Hepatocyte (in vitro differentiated cells): Measurements from ENCODE around the gene OR5D16. TPM values are rescaled to one million over a fixed set of nuclear protein-coding genes. Genes with fewer than 3 reads are reported as not detected.
"Not testable (repeated sequence)": the region's sequence is repeated elsewhere in the genome, so short reads cannot be mapped to it uniquely, and the experiment has no call there.

Experiments used
- DNase-seq: peaks from one replicate; pipeline ENCODE4 v3.0.0-alpha.2; 2016; ENCODE audit warnings: low spot score
- H2AFZ ChIP-seq: fragments of 200-600 bp; sonication (generic); 2 replicates; pipeline ENCODE4 v1.6.0; 2016; ENCODE audit warnings: antibody characterized with exemption, mild to moderate bottlenecking
- H3K27ac ChIP-seq: fragments of 200-600 bp; sonication (generic); 2 replicates; pipeline ENCODE4 v1.5.1; 2016; ENCODE audit warnings: mild to moderate bottlenecking
- H3K27me3 ChIP-seq: fragments of 200-600 bp; sonication (generic); 2 replicates; pipeline ENCODE4 v1.6.1; 2016
- H3K36me3 ChIP-seq: fragments of 200-600 bp; sonication (generic); replicated peaks from 2 replicates; pipeline ENCODE4 v1.5.1; 2016; ENCODE audit warnings: low read depth; ENCODE audit not compliant: insufficient read depth
- H3K4me1 ChIP-seq: fragments of 200-600 bp; sonication (generic); 2 replicates; pipeline ENCODE4 v1.5.1; 2016; ENCODE audit warnings: mild to moderate bottlenecking, moderate library complexity; ENCODE audit not compliant: insufficient read depth
- H3K4me2 ChIP-seq: fragments of 200-600 bp; sonication (generic); 2 replicates; pipeline ENCODE4 v1.6.0; 2016
- H3K4me3 ChIP-seq: fragments of 200-600 bp; sonication (generic); 2 replicates; pipeline ENCODE4 v1.5.1; 2016; ENCODE audit warnings: mild to moderate bottlenecking
- H3K79me2 ChIP-seq: fragments of 200-600 bp; sonication (generic); 2 replicates; pipeline ENCODE4 v1.6.0; 2017; ENCODE audit warnings: mild to moderate bottlenecking
- H3K9me2 ChIP-seq: fragments of 200-600 bp; sonication (generic); replicated peaks from 2 replicates; pipeline ENCODE4 v1.6.0; 2017; ENCODE audit warnings: mild to moderate bottlenecking; ENCODE audit not compliant: insufficient read depth
- H3K9me3 ChIP-seq: fragments of 200-600 bp; sonication (generic); 2 replicates; pipeline ENCODE4 v1.5.1; 2016; ENCODE audit warnings: low read depth, mild to moderate bottlenecking
- H4K20me1 ChIP-seq: fragments of 200-600 bp; sonication (generic); 2 replicates; pipeline ENCODE4 v1.6.0; 2016; ENCODE audit warnings: mild to moderate bottlenecking; ENCODE audit not compliant: insufficient read depth, poor library complexity, severe bottlenecking
- EZH2 ChIP-seq: fragments of 200-600 bp; sonication (generic); IDR thresholded peaks from 2 replicates; pipeline ENCODE4 v1.6.1; 2016; ENCODE audit warnings: antibody characterized with exemption, mild to moderate bottlenecking, borderline replicate concordance
- EZH2phosphoT487 ChIP-seq: fragments of 200-600 bp; sonication (generic); IDR thresholded peaks from one replicate; pipeline ENCODE4 v1.6.1; 2018; ENCODE audit warnings: antibody characterized with exemption, mild to moderate bottlenecking, low read depth, moderate library complexity; ENCODE audit not compliant: unreplicated experiment, severe bottlenecking
- WGBS: methylation state at CpG from one replicate; pipeline ENCODE4 v1.1.6; 2016; ENCODE audit warnings: low lambda C conversion rate; ENCODE audit errors: missing lambda C conversion rate; 5-methylcytosine and 5-hydroxymethylcytosine counted together
- polyA plus RNA-seq: library from polyadenylated mRNA; unstranded; fragments of >200 nt; fragmentation: Nextera tagmentation; extraction: Ambion mirVana; gene quantifications from 2 replicates; pipeline ENCODE4 v1.2.1, GENCODE V29; 2016
- total RNA-seq: library from RNA; depleted of rRNA; stranded (reverse); fragments of >200 nt; gene quantifications from 2 replicates; pipeline ENCODE4 v1.2.3, GENCODE V29; 2014
- TF ChIP-seq, protein P1 (sequence below): fragments of 200-600 bp; sonication (generic); IDR thresholded peaks from 2 replicates; pipeline ENCODE4 v1.5.1; 2016; ENCODE audit warnings: antibody characterized with exemption, mild to moderate bottlenecking; ENCODE audit not compliant: poor library complexity

The OR5D16 gene
- total and polyA plus RNA-seq, 2 experiments from 2014 or later, result not detected

DNA sequence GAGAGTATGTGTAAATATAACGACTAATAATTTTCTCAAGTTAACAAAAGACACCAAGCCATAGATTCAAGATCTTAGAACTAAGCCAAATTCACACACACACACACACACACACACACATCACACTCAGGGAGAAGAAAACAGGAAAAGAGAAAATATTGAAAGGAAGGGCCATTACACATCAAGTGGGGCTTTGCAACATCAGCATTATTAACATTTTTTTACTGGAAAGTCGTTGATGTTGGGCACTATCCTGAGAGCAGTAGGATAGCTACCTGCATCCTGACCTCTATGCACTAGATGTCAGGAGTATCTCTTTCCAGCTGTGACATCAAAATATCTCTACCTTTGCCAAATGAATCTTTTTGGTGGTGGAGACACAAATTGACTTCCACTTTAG lies 8.9 kb downstream of the OR5D16 start:
- no peaks in the 10 kb centered on the region for H3K4me1 ChIP-seq
- H3K9me2 ChIP-seq, result no peaks in the 10 kb centered on the region
- H3K27ac ChIP-seq, result no peak overlapping the region
- no peak overlapping the region for H3K4me3 ChIP-seq
- 38% methylated on average over 2 of the region's 2 CpGs for WGBS
- no peak for DNase-seq
- TF ChIP-seq, protein P1, sequence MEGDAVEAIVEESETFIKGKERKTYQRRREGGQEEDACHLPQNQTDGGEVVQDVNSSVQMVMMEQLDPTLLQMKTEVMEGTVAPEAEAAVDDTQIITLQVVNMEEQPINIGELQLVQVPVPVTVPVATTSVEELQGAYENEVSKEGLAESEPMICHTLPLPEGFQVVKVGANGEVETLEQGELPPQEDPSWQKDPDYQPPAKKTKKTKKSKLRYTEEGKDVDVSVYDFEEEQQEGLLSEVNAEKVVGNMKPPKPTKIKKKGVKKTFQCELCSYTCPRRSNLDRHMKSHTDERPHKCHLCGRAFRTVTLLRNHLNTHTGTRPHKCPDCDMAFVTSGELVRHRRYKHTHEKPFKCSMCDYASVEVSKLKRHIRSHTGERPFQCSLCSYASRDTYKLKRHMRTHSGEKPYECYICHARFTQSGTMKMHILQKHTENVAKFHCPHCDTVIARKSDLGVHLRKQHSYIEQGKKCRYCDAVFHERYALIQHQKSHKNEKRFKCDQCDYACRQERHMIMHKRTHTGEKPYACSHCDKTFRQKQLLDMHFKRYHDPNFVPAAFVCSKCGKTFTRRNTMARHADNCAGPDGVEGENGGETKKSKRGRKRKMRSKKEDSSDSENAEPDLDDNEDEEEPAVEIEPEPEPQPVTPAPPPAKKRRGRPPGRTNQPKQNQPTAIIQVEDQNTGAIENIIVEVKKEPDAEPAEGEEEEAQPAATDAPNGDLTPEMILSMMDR, result no peak
- no peak for TF ChIP-seq EZH2phosphoT487
- TF ChIP-seq EZH2, result no peak
- no peak overlapping the region for H3K4me2 ChIP-seq
- H2AFZ ChIP-seq, result no peak overlapping the region
- no peaks in the 10 kb centered on the region for H3K27me3 ChIP-seq
- H4K20me1 ChIP-seq, result no peaks in the 10 kb centered on the region
- no peaks in the 10 kb centered on the region for H3K79me2 ChIP-seq
- H3K9me3 ChIP-seq, result peaks cover 11% of the 10 kb centered on the region
- H3K36me3 ChIP-seq, result no peaks in the 10 kb centered on the region

DNA sequence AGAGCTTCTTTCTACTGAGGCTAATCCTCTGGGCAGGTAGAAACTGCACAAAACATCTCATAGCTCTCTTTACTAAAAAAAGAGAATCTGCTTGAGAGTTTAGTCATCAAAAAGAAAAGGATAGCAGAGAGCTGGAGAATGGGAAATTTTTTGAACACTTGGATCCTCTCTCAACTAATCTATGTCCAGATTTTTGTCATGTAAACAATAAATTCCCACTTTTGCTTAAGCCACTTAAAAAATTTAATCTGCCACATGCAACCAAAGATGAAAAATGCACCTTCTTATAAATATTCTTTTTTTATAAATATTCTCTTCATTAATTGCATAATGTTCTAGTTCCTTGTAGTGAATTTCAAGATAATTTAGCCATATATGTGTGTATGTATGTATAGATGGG lies 10.5 kb downstream of the OR5D16 start:
- Histone ChIP-seq H4K20me1 (no peaks in the 10 kb centered on the region), H3K79me2 (no peaks in the 10 kb centered on the region), H3K36me3 (no peaks in the 10 kb centered on the region), H2AFZ (no peak overlapping the region), H3K4me1 (no peaks in the 10 kb centered on the region), H3K27me3 (no peaks in the 10 kb centered on the region), H3K27ac (no peak overlapping the region), H3K4me2 (no peak overlapping the region), H3K4me3 (no peak overlapping the region), H3K9me2 (no peaks in the 10 kb centered on the region), H3K9me3 (peaks cover 11% of the 10 kb centered on the region)
- DNase-seq, result no peak
- TF ChIP-seq EZH2phosphoT487 (no peak), EZH2 (no peak)
- TF ChIP-seq, protein P1, result no peak

DNA sequence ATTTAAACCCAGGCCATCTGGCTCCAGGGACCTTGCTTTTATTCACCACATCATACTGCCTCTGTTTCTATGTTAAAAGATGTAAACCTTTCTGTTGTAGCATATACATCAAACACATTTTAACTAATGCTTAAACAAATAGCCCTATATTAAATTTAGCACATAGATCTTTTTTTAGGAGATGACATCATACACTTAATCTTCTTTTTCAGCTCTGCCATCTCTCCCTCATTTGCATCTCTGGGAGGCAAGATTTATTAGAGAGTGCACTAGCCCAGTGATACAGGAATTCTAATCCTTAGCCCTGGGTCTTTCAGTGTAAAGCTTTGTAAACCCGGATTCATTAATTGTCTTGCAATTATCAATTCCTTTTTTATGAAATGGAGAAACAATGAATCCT lies 13.6 kb downstream of the OR5D16 start:
- DNase-seq, result no peak
- Histone ChIP-seq H3K27me3 (no peaks in the 10 kb centered on the region), H3K4me2 (no peak overlapping the region), H3K9me3 (peaks cover under 1% of the 10 kb centered on the region), H2AFZ (no peak overlapping the region), H3K9me2 (no peaks in the 10 kb centered on the region), H4K20me1 (no peaks in the 10 kb centered on the region), H3K4me3 (no peak overlapping the region), H3K27ac (no peak overlapping the region), H3K4me1 (no peaks in the 10 kb centered on the region), H3K36me3 (no peaks in the 10 kb centered on the region), H3K79me2 (no peaks in the 10 kb centered on the region)
- WGBS, result 68% methylated on average over 1 of the region's 1 CpG
- TF ChIP-seq EZH2, result no peak
- TF ChIP-seq, protein P1, result no peak
- no peak for TF ChIP-seq EZH2phosphoT487

DNA sequence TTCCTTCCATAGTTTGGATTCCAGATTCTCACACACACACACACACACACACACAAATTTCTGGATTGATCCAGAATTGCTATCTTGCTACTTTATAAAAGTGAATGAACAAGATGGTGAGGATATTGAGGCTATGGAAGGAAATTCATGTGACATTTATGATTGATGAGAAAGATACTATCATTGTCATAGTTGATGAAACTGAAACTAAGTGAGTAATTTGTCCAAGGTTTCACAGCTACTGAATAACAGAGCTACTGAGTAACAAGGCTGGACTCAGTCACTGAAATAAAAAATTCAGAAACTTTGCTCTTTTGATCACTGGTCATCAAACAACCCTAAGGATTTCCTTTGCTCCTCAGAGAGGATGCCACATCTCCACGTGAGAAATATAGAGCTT lies 16.2 kb downstream of the OR5D16 start:
- H3K79me2 ChIP-seq, result no peaks in the 10 kb centered on the region
- no peaks in the 10 kb centered on the region for H3K4me1 ChIP-seq
- no peaks in the 10 kb centered on the region for H3K27me3 ChIP-seq
- no peak overlapping the region for H3K4me2 ChIP-seq
- H3K36me3 ChIP-seq, result no peaks in the 10 kb centered on the region
- no peaks in the 10 kb centered on the region for H4K20me1 ChIP-seq
- no peak for TF ChIP-seq EZH2
- H3K9me3 ChIP-seq, result no peaks in the 10 kb centered on the region
- H3K9me2 ChIP-seq, result no peaks in the 10 kb centered on the region
- no peak for DNase-seq
- 9% methylated on average over 1 of the region's 1 CpG for WGBS
- no peak overlapping the region for H2AFZ ChIP-seq
- no peak overlapping the region for H3K4me3 ChIP-seq
- H3K27ac ChIP-seq, result no peak overlapping the region

DNA sequence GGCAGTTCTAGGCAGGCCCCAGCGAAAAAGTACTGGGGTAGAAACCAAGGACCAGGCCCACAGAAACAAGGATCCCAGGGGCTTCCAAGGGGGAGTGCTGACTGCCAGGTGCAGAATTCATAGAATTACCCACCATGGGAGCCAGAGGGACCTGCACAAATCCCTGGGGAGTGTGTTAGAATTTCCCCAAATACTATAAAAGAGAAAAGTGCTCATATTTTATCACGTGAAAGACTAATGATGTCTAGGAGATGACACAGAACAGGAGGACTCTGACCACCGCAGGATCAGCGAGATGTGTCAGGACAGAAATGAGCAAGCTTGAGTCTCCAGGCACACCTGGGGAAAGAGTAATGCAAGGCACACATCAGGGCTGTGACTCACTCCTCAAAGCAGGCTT lies 28.8 kb downstream of the OR5D16 start:
- not testable (repeated sequence) for H3K27ac ChIP-seq, H3K27me3 ChIP-seq, H3K36me3 ChIP-seq, H3K4me2 ChIP-seq, H3K4me1 ChIP-seq, H3K9me3 ChIP-seq, H3K79me2 ChIP-seq, H4K20me1 ChIP-seq, DNase-seq, H3K4me3 ChIP-seq, H3K9me2 ChIP-seq, H2AFZ ChIP-seq
- WGBS, result 79% methylated on average over 4 of the region's 4 CpGs

DNA sequence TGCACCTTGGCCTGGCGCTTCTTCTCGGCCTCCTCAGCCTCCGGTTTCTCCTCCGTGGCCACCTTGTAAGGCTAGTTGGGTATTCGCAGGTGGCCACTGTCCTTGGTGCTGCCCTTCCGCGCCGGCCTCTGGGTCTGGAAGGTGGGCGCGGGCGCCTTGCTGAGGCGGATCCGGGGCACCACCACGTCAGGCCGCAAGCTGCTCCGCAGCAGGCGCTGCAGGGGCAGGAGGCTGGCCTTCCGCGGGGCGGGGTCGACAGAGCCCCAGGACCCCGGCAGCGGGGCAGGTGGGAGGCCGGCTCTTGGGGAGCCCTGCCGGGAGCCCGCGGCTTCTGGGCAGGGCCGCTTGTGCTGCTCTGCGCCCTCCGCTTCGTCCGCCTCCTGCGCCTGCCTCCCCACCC lies 34.2 kb downstream of the OR5D16 start:
- H3K4me1 ChIP-seq, DNase-seq, H3K27me3 ChIP-seq, H4K20me1 ChIP-seq, H3K9me2 ChIP-seq, H3K27ac ChIP-seq, H2AFZ ChIP-seq, H3K9me3 ChIP-seq, H3K36me3 ChIP-seq, H3K4me2 ChIP-seq, H3K79me2 ChIP-seq, H3K4me3 ChIP-seq: not testable (repeated sequence)
- WGBS, result 94% methylated on average over 28 of the region's 33 CpGs
